Measurements from ENCODE around the gene MATN1.

Gene MATN1

GRCh38 chr1:30745156-30745833, 21.9 kb upstream of the MATN1 start:
- DNase-seq (ENCODE audit: low read depth in 2 of 2): no peak

- DNase-seq (ENCODE audit: low read depth in 2 of 2): no peak
Observed at GRCh38 chr1:30744060-30744756, 20.8 kb upstream of the MATN1 start.

DNA sequence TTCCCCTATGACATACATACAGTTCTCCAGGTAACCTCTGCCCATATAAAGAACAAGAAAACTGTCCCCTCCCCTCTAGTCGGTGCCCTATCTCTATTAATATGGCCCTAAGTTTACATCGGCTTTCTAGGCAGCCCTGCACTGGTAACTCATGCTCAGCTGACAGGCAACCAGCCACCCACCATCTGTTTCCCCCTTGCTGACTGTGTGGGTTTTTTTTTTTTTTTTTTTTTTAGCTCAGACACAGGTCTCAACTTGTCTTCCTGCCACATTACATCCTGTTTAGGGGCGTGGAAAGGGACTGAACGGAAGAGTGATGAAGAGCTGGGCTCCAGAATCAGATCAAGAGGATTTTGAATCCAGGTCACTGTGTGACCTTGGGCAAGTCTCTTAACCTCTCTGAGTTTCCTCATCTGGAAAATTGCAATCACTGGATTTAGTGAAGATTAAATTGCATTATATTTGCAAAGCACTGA, 20.2 kb upstream of the MATN1 start:
- DNase-seq (ENCODE audit: low read depth in 2 of 2): peak in 1 of 2 donors; percentile 34

DNA sequence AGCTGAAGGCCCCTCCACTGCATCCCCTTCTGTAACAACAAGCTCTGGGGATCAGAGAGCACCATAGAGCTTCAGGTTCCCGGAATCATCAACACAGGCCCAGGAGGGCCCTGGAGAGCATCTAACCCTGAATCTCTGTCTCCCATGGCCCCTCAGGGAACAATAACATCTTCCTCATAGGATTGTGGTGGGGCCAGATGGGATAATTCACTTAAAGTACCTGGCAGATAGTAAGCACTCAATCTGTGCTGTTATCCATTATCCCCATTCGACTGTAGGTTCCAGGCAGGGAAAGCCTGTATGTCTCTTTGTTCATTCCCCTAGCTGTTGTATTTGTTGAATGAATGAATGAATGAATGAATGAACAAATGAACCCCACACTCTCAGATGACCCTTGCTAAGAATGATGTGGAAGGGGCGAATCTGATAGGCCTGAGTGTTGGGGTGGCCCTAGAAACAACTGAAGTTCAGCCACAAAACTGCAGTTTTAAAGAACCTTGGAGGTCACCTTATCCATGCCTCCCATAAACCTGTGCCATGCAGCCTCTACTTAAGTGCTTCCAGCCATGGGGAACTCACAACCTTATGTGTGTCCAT, 19.7 kb upstream of the MATN1 start:
- no peak for DNase-seq (ENCODE audit: low read depth in 2 of 2)

GRCh38 chr1:30742300-30742962, 19.0 kb upstream of the MATN1 start:
- DNase-seq (ENCODE audit: low read depth in 2 of 2): no peak

- DNase-seq (ENCODE audit: low read depth in 2 of 2): no peak
Observed at GRCh38 chr1:30741239-30741894, 18.0 kb upstream of the MATN1 start.

DNA sequence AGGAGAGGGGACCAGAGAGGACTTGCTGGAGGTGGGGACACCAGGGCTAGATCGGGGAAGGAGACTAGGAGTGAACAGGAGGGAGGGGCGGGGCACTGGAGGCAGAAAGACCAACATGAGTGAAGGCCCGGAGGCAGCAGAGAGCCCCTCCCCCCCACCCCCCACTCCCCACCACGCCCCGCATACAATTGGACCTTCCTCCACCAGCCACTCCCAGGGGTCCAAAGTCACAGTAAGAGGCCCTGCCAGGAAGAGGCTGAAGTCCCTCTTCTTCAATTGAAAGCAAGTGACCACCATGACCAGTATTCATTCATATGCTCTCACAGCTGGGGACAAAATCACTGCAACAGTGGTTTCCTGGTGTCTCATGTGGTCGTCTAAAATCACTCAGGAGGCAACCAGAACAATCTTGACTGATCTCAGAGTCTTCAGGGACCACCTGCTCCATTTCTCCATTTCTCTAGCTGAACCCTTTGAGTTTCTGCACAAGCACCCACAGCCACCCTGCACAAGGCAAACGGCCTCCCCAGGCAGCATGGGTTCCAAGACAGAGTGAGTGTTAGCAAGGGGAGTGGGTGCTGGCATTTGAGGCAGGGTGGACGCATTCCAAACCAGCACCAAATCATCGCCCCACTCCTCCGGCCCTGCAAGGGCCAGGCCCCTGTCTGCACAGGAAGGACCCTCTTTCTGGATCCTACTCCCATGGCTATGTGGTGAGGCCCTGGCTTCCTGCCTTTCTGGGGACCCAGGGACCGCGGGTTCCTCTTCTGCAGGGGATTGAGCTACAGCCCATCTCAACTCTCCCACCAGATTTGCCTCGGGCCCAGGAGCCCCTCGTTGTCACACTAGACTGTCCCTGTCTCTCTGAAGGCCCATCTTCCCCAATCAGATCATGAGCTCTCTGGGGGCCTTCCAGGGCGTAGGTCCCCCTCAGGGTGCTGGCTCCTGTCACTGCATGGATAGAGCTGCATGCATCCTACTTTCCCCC, 17.2 kb upstream of the MATN1 start:
- no peak for DNase-seq (ENCODE audit: low read depth in 2 of 2)

DNA sequence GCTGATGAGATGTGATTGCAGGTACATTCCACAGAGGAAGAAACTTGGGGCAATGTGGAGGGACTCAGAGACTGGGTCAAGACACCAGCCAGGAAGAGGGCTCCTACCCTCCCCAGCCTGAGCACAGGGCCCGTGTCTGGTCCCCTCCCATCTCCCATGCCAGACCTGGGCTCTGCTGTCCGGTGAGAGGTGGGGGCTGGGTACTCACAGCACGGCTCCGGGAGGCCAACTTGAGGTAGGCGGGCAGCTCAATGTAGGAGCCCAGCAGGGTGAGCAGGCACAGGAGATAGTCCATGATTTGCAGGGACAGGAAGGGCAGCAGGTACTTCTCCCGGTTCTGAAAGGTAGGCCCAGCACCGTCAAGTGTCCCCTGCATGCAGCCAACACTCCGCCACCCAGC, 16.2 kb upstream of the MATN1 start:
- DNase-seq (ENCODE audit: low read depth in 2 of 2): no peak

DNA sequence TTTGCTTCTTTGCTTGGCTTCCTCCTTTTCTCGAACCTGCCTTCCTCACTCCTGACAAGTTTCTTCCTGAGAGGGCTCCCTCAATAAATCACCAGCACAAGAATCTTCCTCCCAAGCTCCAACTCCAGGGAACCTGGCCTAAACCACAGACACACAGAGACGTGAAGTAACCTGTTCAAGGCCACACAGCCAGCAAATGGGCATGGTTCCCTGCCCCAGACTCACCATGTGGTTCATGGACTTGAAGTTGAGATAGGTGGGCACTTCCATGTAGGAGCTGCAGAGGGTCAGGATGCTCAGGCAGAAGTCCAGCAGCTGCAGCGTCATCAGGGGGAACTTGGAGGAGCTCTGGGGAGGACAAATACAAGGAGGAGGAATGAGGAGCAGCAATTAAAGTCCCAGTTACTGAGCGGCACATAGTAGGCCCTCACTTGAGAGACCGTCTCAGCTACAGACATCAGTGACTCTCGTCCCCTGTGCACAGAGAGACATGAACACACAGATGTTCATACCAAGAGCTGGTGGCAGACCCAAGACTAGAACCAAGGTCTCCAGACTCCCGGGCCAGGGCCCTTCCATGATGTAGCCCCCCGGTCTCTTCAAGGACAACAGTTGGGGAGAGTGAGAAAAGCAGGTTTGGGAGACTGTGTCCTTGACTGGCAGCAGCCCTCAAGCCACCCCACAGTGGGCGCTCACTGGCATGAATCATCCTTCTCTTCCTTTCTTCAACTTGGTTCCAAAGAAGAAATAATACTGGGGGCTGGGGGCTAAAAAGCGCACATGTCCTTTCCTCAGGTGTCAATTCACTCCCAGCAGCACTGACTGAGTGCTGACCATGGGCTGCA, 15.6 kb upstream of the MATN1 start:
- no peak for DNase-seq (ENCODE audit: low read depth in 2 of 2)

- DNase-seq (ENCODE audit: low read depth in 2 of 2): no peak
Observed at GRCh38 chr1:30738040-30738714, 14.8 kb upstream of the MATN1 start.

DNA sequence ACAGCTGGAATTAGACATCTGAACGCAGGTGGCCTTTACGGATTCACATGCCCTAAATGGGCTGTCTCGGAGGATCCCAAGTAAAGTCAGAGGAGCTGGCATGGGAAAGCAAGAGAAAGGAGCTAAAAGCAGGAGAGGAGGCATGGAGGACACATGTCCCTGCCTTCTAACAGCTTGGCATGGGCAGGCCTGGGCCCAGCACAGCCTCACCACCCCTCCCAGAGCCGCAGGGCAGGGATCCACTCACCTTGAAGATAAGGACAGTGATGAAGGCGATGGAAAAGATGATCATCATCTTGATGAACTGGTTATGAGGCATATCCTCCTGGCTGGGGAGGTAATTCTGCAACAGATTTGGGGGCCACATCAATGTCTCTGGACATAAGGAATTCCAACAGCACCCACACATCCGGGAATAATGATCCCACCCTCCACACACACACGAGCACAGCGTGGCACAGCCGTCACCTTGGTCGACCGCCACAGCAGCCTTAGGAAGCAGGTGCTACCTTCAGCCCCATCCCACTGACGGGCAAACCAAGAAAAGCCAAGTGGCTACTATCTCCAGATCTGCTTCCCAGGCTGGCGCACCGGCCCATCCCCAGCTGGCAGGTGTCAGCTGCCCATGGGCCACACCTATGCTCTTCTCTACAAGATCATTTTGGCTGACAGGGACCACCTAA, 14.1 kb upstream of the MATN1 start:
- DNase-seq (ENCODE audit: low read depth in 2 of 2): no peak

DNA sequence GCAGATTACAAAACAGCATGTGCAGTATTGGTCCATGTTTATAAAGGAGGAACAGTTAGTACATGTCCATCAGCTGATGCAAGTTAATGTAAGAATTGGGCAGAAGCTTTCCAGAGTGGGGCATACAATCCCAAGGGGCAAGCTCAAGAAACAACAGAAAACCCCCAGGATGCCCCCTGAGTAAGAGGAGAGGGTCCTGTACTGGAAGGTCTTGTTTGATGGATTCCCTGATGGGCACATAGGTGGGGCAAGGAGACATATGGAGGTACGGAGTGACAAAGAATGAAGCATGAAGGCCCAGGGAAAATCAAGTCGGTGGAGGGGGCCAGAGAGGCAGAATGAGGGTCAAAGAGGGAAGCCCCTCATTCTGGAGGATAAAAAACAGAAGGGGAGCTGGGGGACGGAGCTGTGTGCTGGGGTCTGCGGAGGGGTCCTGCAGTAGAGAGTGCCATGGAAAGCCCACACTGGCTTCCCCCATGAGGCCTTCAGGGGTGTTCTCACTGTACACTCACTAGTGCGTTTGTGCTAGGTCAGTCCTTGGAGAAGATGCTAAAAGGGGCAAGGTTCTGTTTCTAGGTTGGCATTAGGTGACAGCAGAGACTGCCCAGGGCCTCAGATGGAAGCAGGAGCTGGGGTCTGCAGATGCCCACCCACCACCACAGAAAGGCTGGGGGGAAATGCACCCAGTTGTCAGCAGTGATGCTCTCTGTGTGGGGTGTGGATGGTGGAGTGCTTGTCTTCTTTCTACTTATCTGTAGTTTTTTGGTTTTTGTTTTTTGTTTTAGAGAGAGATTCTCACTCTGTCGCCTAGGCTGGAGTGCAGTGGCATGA, 12.5 kb upstream of the MATN1 start:
- no peak for DNase-seq (ENCODE audit: low read depth in 2 of 2)

GRCh38 chr1:30735124-30735523, 11.7 kb upstream of the MATN1 start:
- no peak for DNase-seq (ENCODE audit: low read depth in 2 of 2)

GRCh38 chr1:30734580-30734979, 11.2 kb upstream of the MATN1 start:
- no peak for DNase-seq (ENCODE audit: low read depth in 2 of 2)

DNA sequence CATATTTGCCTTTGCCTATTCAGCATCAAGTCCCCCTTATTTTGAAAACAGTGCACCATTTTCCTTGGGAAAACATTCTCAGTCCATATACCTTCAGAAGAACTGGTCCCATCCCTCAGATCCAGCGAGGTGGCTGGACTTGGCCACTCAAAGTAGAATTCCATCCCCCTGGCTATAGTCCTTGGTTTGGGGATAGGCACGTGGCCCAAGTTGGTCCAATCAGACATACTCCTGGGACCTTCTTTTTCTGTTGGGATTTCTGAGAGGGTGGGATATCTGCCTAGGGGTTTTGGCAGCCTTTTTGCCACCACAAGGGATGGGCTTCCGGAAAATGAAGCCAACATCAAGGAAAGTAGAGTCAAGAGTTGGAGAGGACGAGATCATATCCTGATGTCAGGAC, 10.7 kb upstream of the MATN1 start:
- no peak for DNase-seq (ENCODE audit: low read depth in 2 of 2)

GRCh38 chr1:30733493-30733892, 10.1 kb upstream of the MATN1 start:
- DNase-seq (ENCODE audit: low read depth in 2 of 2): no peak

GRCh38 chr1:30732277-30732996, 9.1 kb upstream of the MATN1 start:
- DNase-seq (ENCODE audit: low read depth in 2 of 2): no peak

All from stimulated activated CD8-positive, alpha-beta memory T cell treated with anti-CD3 and anti-CD28 coated beads, Interleukin-7, amount 100 ng/mL, for 1 hour (primary cell).